MM.1S (cell line): Measurements from ENCODE around the gene STRA6.

Source experiments
- DNase-seq: peaks from one replicate; pipeline ENCODE4 v3.0.0-alpha.2; 2015
- H2AFZ ChIP-seq: fragments of 300-600 bp; sonication (generic); 2 replicates; pipeline ENCODE4 v1.6.0; 2016; ENCODE audit warnings: antibody characterized with exemption, low read length
- H3F3A ChIP-seq: fragments of 300-600 bp; sonication (generic); 2 replicates; pipeline ENCODE4 v1.6.1; 2016; ENCODE audit warnings: mild to moderate bottlenecking, antibody characterized with exemption, low read length, moderate library complexity, mixed read lengths; ENCODE audit not compliant: insufficient read depth
- H3K27ac ChIP-seq: fragments of 300-600 bp; sonication (generic); 2 replicates; pipeline ENCODE4 v1.5.1; 2016; ENCODE audit warnings: mild to moderate bottlenecking, low read length
- H3K27me3 ChIP-seq: fragments of 300-600 bp; sonication (generic); replicated peaks from 2 replicates; pipeline ENCODE4 v1.6.0; 2016; ENCODE audit warnings: low read length; ENCODE audit not compliant: insufficient read depth
- H3K36me3 ChIP-seq: fragments of 300-600 bp; sonication (generic); replicated peaks from 2 replicates; pipeline ENCODE4 v1.6.1; 2016; ENCODE audit warnings: mild to moderate bottlenecking, low read length, mixed read lengths; ENCODE audit not compliant: insufficient read depth
- H3K4me1 ChIP-seq: fragments of 300-600 bp; sonication (generic); 2 replicates; pipeline ENCODE4 v1.6.1; 2016; ENCODE audit warnings: low read length, mixed read lengths
- H3K4me2 ChIP-seq: fragments of 300-600 bp; sonication (generic); 2 replicates; pipeline ENCODE4 v1.6.0; 2016; ENCODE audit warnings: low read depth, low read length
- H3K4me3 ChIP-seq: fragments of 300-600 bp; sonication (generic); 2 replicates; pipeline ENCODE4 v1.5.1; 2016; ENCODE audit warnings: low read length, mixed read lengths
- H3K79me2 ChIP-seq: fragments of 300-600 bp; sonication (generic); 2 replicates; pipeline ENCODE4 v1.6.1; 2016; ENCODE audit warnings: mixed run types, low read length, mixed read lengths
- H3K9ac ChIP-seq: fragments of 300-600 bp; sonication (generic); 2 replicates; pipeline ENCODE4 v1.6.1; 2016; ENCODE audit warnings: low read length, mixed read lengths
- H3K9me2 ChIP-seq: fragments of 300-600 bp; sonication (generic); replicated peaks from 2 replicates; pipeline ENCODE4 v1.6.1; 2016; ENCODE audit warnings: mild to moderate bottlenecking, low read length, mixed read lengths; ENCODE audit not compliant: insufficient read depth
- H3K9me3 ChIP-seq: fragments of 300-600 bp; sonication (generic); replicated peaks from 2 replicates; pipeline ENCODE4 v1.6.1; 2016; ENCODE audit warnings: mild to moderate bottlenecking, low read length, mixed read lengths; ENCODE audit not compliant: insufficient read depth
- H4K20me1 ChIP-seq: fragments of 300-600 bp; sonication (generic); 2 replicates; pipeline ENCODE4 v1.6.1; 2016; ENCODE audit warnings: mild to moderate bottlenecking, low read length, moderate library complexity, mixed read lengths; ENCODE audit not compliant: insufficient read depth
- EZH2 ChIP-seq: fragments of 300-600 bp; sonication (generic); optimal IDR thresholded peaks from 2 replicates; pipeline ENCODE3; 2017; ENCODE audit warnings: low read depth, mild to moderate bottlenecking, antibody characterized with exemption, low read length, mixed read lengths
- EZH2phosphoT487 ChIP-seq: fragments of 300-600 bp; sonication (generic); IDR thresholded peaks from 2 replicates; pipeline ENCODE4 v1.6.1; 2018; ENCODE audit warnings: antibody characterized with exemption, low read length
- TF ChIP-seq, protein P1 (sequence below): fragments of 300-600 bp; sonication (generic); IDR thresholded peaks from 2 replicates; pipeline ENCODE4 v1.5.1; 2016; ENCODE audit warnings: antibody characterized with exemption, low read length, mixed read lengths

The STRA6 gene

DNA sequence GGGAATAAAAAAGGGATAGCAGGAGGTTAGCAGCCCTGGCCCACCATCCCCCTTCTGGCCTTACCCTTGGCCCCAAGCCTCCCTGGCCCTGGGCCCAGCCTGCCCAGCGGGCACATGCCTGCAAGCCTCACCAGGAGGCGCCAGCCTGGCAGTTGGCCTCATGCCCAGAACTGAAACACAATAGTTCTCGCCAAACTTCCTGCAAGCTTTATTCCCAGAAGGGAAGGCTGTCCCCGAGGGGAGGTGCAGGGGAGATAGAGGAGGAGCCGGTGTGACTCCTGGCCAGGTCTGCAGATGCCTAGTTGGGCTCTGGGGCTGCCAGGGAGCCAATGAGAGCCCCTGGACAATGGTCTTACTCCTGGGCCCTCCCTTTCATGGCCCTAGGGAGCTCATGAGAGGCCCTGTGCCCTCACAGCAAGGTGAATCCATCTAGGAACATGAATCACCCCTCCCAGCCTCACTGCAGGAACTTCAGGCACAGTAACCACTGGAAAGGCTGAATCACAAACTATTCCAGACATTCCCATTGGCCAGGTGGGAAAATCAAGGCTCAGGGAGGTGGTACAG, 37.5 kb upstream of the STRA6 start:
- Histone ChIP-seq H3K27me3 (peaks cover 80% of the 10 kb centered on the region), H3F3A (no peaks in the 10 kb centered on the region), H3K4me3 (no peak overlapping the region), H2AFZ (no peak overlapping the region), H3K9me2 (no peaks in the 10 kb centered on the region), H3K36me3 (no peaks in the 10 kb centered on the region), H4K20me1 (no peaks in the 10 kb centered on the region), H3K79me2 (no peaks in the 10 kb centered on the region), H3K4me2 (no peak overlapping the region), H3K9me3 (no peaks in the 10 kb centered on the region), H3K9ac (no peak overlapping the region), H3K27ac (no peak overlapping the region), H3K4me1 (no peaks in the 10 kb centered on the region)
- no peak for DNase-seq
- TF ChIP-seq, protein P1, sequence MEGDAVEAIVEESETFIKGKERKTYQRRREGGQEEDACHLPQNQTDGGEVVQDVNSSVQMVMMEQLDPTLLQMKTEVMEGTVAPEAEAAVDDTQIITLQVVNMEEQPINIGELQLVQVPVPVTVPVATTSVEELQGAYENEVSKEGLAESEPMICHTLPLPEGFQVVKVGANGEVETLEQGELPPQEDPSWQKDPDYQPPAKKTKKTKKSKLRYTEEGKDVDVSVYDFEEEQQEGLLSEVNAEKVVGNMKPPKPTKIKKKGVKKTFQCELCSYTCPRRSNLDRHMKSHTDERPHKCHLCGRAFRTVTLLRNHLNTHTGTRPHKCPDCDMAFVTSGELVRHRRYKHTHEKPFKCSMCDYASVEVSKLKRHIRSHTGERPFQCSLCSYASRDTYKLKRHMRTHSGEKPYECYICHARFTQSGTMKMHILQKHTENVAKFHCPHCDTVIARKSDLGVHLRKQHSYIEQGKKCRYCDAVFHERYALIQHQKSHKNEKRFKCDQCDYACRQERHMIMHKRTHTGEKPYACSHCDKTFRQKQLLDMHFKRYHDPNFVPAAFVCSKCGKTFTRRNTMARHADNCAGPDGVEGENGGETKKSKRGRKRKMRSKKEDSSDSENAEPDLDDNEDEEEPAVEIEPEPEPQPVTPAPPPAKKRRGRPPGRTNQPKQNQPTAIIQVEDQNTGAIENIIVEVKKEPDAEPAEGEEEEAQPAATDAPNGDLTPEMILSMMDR: no peak
- TF ChIP-seq EZH2: no peak
- TF ChIP-seq EZH2phosphoT487: no peak

DNA sequence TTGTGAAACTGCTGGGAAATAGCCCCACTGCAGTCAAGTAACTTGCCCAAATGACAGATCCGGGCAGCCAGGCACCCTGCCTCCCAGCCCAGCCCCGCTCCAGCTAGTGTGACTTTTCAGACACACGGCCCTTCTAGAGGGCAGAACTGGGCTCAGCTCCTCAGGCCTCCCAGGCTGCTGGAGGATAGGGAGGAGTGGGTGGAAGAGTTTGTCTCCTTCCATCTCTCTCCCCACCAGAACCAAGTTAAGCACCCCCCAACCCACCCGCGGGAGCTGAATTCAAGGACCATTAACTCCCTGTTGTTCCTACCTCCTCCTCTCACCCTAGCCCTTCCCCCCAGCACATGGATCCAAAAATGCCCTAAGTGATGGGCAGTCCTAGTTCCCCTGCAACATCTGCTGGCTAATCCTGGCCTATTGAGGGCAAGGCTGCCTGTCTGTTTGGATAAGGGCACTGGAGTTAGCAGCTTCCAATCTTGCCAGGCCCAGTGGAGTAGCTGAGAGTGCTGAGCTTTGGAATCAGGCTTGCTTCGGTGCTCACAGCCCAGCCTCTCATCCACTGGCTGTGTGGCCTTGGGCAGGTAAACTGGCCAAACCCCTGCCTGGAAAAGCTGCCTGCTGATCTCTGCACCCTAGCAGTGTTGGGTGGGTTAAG, 36.6 kb upstream of the STRA6 start:
- Histone ChIP-seq H3K4me3 (no peak overlapping the region), H3K4me1 (no peaks in the 10 kb centered on the region), H3F3A (no peaks in the 10 kb centered on the region), H2AFZ (no peak overlapping the region), H3K79me2 (no peaks in the 10 kb centered on the region), H3K9me2 (no peaks in the 10 kb centered on the region), H3K4me2 (no peak overlapping the region), H4K20me1 (no peaks in the 10 kb centered on the region), H3K9me3 (no peaks in the 10 kb centered on the region), H3K36me3 (no peaks in the 10 kb centered on the region), H3K27ac (no peak overlapping the region), H3K27me3 (peaks cover 81% of the 10 kb centered on the region), H3K9ac (no peak overlapping the region)
- DNase-seq: no peak
- no peak for TF ChIP-seq EZH2

DNA sequence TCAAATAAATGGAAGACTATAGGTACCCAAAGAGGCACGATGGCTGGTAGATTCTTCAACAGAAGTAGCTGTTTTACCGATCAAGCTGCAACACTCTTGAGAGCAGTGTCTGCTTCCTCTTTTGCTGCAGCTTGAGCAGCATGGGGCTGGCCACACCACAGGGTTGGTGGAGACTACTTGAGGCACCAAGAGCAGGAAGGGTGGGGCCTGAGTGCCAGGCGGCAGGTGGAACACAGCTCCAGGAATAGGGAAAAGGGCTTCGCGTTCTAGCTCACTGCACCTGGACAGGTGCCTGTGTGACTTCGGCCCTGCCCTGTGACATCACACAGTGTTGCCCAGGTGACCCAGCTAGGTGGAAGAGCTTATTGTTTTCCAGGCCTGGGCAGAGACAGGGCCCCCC, 33.4 kb upstream of the STRA6 start, which contains the start of gene CCDC33:
CCDC33 (plus strand) TSS at position 365 of the 400 bp plus-strand sequence. CDS start 394 bp downstream, outside the sequence.
- Histone ChIP-seq H3F3A (no peaks in the 10 kb centered on the region), H3K4me2 (no peak within 1 kb of the TSS), H3K4me1 (no peaks in the 10 kb centered on the region), H3K79me2 (no peaks in the 10 kb centered on the region), H3K27ac (no peak within 1 kb of the TSS), H3K9me2 (no peaks in the 10 kb centered on the region), H4K20me1 (no peaks in the 10 kb centered on the region), H3K27me3 (peaks cover 84% of the 10 kb centered on the region), H3K9me3 (no peaks in the 10 kb centered on the region), H3K9ac (no peak within 1 kb of the TSS), H3K36me3 (no peaks in the 10 kb centered on the region), H3K4me3 (no peak within 1 kb of the TSS), H2AFZ (no peak within 1 kb of the TSS)
- no peak for DNase-seq
- TF ChIP-seq EZH2phosphoT487: no peak
- TF ChIP-seq EZH2: no peak
- TF ChIP-seq, protein P1: no peak

DNA sequence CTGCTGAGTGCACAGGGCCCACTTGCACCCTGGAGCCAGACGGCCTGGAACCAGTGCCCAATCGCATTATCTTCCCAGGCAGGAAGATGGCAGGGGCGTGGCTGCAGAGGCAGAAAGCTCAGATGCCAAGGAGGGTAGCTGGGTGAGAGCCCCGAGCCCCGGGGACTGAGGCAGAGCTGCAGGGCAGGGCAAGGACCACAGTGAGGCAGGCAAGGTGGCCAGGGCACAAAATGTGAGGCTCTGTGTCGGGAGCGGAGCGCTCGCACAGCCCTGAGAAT, 31.9 kb upstream of the STRA6 start:
- no peaks in the 10 kb centered on the region for H3K79me2 ChIP-seq
- peaks cover 85% of the 10 kb centered on the region for H3K27me3 ChIP-seq
- H4K20me1 ChIP-seq: no peaks in the 10 kb centered on the region
- no peaks in the 10 kb centered on the region for H3F3A ChIP-seq
- no peaks in the 10 kb centered on the region for H3K36me3 ChIP-seq
- no peak for DNase-seq
- no peak overlapping the region for H3K4me3 ChIP-seq
- no peak overlapping the region for H3K4me2 ChIP-seq
- no peaks in the 10 kb centered on the region for H3K9me3 ChIP-seq
- no peak overlapping the region for H3K27ac ChIP-seq
- TF ChIP-seq EZH2phosphoT487 (no peak), EZH2 (no peak)
- TF ChIP-seq, protein P1: no peak
- no peaks in the 10 kb centered on the region for H3K4me1 ChIP-seq
- H3K9ac ChIP-seq: no peak overlapping the region
- H2AFZ ChIP-seq: no peak overlapping the region
- no peaks in the 10 kb centered on the region for H3K9me2 ChIP-seq
